Ovary (tissue), 9 donors: ENCODE data around the gene TIGD6. TPM values are rescaled to one million over a fixed set of nuclear protein-coding genes. Genes with fewer than 3 reads are reported as not detected.

Experiments
- DNase-seq, 5 donors: peaks; one replicate each; pipeline ENCODE4 v3.0.0-alpha.2; 2019 to 2020
- H3K27ac ChIP-seq, 2 donors: fragments of 200-600 bp; one replicate each; pipeline versions ENCODE4 v1.5.1 to v1.8.0; 2019 to 2022
- H3K27me3 ChIP-seq: fragments of 200-600 bp; one replicate; pipeline ENCODE4 v1.8.0; 2022
- H3K36me3 ChIP-seq: fragments of 200-600 bp; sonication (generic); one replicate; pipeline ENCODE4 v1.5.1; 2019
- H3K4me1 ChIP-seq: one replicate; pipeline ENCODE4 v1.8.1; 2013; ENCODE audit warnings: mild to moderate bottlenecking, moderate library complexity; ENCODE audit not compliant: insufficient read depth
- H3K4me3 ChIP-seq: fragments of 200-600 bp; sonication (generic); one replicate; pipeline ENCODE4 v1.5.1; 2017
- H3K9me3 ChIP-seq, 2 donors: fragments of 200-600 bp in 1 of 2; sonication (generic) in 1 of 2; one replicate each; pipeline versions ENCODE4 v1.5.1 to v1.8.1; 2013 to 2019; ENCODE audit warnings: mild to moderate bottlenecking in 1 of 2, moderate library complexity in 1 of 2
- EP300 ChIP-seq: sonication (generic); formaldehyde crosslinking; IDR thresholded peaks from one replicate; pipeline ENCODE4 v1.6.1; 2017; ENCODE audit warnings: antibody characterized with exemption
- POLR2A ChIP-seq: fragments of 450-650 bp; IDR thresholded peaks from one replicate; pipeline ENCODE4 v1.6.1; 2017; ENCODE audit warnings: antibody characterized with exemption, mild to moderate bottlenecking, moderate library complexity
- WGBS, 3 donors: extraction: QIAGEN DNeasy Blood & Tissue Kit in 1 of 3; methylation state at CpG; one replicate each; pipeline versions ENCODE4 v1.1.5 to v1.1.7; 2013 to 2017; 5-methylcytosine and 5-hydroxymethylcytosine counted together
- intact Hi-C, 4 donors: fragments of 100-400 bp; cut with DNase I; formaldehyde crosslinking; loops; one replicate each; pipeline versions ENCODE4 v1.11.0 to v1.15.1; 2022 to 2023
- polyA plus RNA-seq, 2 donors: library from polyadenylated mRNA; stranded (reverse); fragments of 200-250 nt in 1 of 2; fragments of 350-450 nt in 1 of 2; fragmentation: Illumina TruSeq in 1 of 2; extraction: RNeasy Lipid Tissue Mini Kit (QIAGEN cat#74804) in 1 of 2; gene quantifications; one replicate each; pipeline ENCODE4 v1.2.3, GENCODE V29; 2013 to 2014
- total RNA-seq, 7 donors: library from RNA; depleted of rRNA in 2 of 7; stranded (reverse); fragments of >200 nt in 2 of 7; fragmentation: NEBNext Ultra II Directional in 3 of 7; extraction: Animal tissue kit (Norgen Biotek cat#: 25700) in 3 of 7; gene quantifications; one replicate each; pipeline versions ENCODE4 v1.1.0 to v1.2.4, GENCODE V29; 2016 to 2023
- TF ChIP-seq, protein P1 (sequence below), 3 donors: fragments of 450-650 bp in 2 of 3; fragments of 200-600 bp in 1 of 3; IDR thresholded peaks; one replicate each; pipeline versions ENCODE4 v1.5.1 to v1.8.0; 2016 to 2022; ENCODE audit warnings: antibody characterized with exemption in 3 of 3, mild to moderate bottlenecking in 1 of 3
- donor health status: DM: no; HTN: no; CAD: no; lungs with moderate emphysema.
- donor health status: DM: no; HTN: no; CAD: no.
- donor health status: Bipolar disorder and iron deficiency.
- donor health status: DM: yes; HTN: yes; CAD: no.
- donor health status: DM: no; HTN: no; CAD: no.
- donor health status: DM: yes; HTN: yes; CAD: no.

TIGD6 gene
- total and polyA plus RNA-seq, 9 donors, result 2.0 to 7.6 (median 5.5) TPM

DNA sequence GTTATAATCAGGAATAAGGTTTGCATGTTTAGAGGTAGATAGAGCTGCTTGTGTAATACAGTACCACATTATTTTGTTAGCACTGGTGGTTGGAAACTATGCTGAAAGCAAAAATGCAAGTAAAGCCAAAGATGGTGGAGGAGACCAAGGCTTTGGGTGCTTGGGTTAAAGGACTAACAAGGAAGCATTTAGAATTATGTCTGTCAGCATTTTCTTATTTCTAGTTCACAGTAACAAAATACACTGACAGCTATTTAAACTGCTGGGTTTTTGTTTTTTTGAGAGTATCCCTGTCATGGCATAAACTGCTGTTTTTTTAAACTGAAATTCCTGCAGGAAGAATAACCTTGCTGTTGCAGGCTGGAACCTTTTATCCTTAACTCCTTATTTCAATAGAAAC lies 6.6 kb upstream of the TIGD6 start:
- no peak for DNase-seq
- no peaks in the 10 kb centered on the region for H3K9me3 ChIP-seq
- intact Hi-C loops, result loop anchor here in 1 of 4 donors (10.0 kb wide), 1 partner anchor 208 kb away; no protein-coding TSS in a partner anchor
- H3K27me3 ChIP-seq, result no peaks in the 10 kb centered on the region
- H3K36me3 ChIP-seq, result no peaks in the 10 kb centered on the region
- H3K4me3 ChIP-seq, result no peak overlapping the region
- no peak for TF ChIP-seq EP300
- TF ChIP-seq, protein P1, sequence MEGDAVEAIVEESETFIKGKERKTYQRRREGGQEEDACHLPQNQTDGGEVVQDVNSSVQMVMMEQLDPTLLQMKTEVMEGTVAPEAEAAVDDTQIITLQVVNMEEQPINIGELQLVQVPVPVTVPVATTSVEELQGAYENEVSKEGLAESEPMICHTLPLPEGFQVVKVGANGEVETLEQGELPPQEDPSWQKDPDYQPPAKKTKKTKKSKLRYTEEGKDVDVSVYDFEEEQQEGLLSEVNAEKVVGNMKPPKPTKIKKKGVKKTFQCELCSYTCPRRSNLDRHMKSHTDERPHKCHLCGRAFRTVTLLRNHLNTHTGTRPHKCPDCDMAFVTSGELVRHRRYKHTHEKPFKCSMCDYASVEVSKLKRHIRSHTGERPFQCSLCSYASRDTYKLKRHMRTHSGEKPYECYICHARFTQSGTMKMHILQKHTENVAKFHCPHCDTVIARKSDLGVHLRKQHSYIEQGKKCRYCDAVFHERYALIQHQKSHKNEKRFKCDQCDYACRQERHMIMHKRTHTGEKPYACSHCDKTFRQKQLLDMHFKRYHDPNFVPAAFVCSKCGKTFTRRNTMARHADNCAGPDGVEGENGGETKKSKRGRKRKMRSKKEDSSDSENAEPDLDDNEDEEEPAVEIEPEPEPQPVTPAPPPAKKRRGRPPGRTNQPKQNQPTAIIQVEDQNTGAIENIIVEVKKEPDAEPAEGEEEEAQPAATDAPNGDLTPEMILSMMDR (IDR thresholded peaks at IDR 0.05), result no peak
- TF ChIP-seq POLR2A, result no peak
- H3K4me1 ChIP-seq, result peaks cover 4% of the 10 kb centered on the region
- no peak overlapping the region for H3K27ac ChIP-seq

DNA sequence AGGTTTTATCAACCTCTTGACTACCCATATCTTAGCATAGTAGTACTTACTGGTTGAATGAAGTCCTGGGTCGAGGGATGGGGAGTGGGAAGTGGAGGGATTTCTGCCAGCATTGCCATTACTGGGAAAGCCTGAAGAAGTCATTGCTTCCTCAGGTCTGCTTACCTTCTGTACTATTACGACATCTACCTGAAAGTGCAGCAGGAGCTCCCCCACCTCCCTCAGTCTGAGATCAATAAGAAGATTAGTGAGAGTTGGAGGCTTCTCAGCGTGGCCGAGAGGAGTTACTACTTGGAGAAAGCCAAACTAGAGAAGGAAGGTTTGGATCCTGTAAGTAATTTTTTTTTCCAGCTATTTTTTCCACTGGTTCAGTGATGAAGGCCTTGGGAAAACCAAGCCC lies 5.9 kb upstream of the TIGD6 start:
- H3K36me3 ChIP-seq, result no peaks in the 10 kb centered on the region
- no peak overlapping the region for H3K27ac ChIP-seq
- TF ChIP-seq EP300 (no peak), POLR2A (no peak)
- TF ChIP-seq, protein P1 (IDR thresholded peaks at IDR 0.05), result no peak
- intact Hi-C loops, result loop anchor here in 1 of 4 donors (10.0 kb wide), 1 partner anchor 208 kb away; no protein-coding TSS in a partner anchor
- H3K9me3 ChIP-seq, result no peaks in the 10 kb centered on the region
- 81 to 91% (median 83%) methylated on average over 4 of the region's 4 CpGs for WGBS, 3 donors
- no peaks in the 10 kb centered on the region for H3K27me3 ChIP-seq
- peaks cover 4% of the 10 kb centered on the region for H3K4me1 ChIP-seq
- no peak overlapping the region for H3K4me3 ChIP-seq
- no peak for DNase-seq

DNA sequence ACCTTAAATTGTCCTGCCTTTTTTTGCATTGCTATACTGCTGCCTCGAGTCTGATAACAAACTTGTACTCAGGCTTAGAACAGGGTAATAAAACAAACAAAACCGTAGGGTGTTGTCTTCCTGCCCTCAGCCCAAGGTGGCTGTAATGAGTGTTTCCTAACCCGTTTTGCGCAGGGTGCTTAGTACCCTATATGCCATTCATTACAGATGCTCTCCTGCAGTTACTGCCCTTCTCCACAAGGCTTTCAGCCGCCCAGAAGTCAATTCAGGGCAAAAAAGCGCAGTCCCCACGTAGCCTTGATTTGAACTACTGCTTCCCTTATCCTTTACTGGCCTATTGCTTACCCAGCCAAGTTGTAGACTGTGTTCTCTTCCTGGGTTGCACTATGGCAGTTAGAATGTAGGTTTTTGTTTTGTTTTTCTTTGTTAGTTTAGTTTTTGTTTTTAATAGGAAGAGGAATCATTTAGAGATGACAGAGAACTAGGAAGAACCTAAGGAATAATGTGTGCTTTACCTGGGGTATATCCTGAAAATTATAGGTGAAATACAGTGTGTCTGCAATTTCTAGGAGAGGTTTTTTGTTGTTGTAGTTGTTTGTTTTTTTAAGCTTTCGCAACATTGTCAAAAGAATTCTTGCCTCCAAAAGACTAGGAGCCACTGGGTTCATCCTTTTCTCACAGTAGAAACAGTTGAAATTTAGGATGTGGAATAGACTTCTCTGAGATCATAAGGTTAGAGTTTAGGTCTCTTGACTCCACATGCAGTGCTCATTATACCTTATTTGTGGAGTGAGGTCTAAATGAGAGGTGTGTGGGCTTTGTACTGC lies 1.4 kb upstream of the TIGD6 start:
- TF ChIP-seq, protein P1 (IDR thresholded peaks at IDR 0.05), result no peak
- TF ChIP-seq POLR2A, result no peak
- no peak for TF ChIP-seq EP300
- DNase-seq, result no peak
- Histone ChIP-seq H3K27me3 (no peaks in the 10 kb centered on the region), H3K4me1 (peaks cover 4% of the 10 kb centered on the region), H3K4me3 (peak overlapping the region; percentile 99), H3K36me3 (no peaks in the 10 kb centered on the region), H3K27ac (peak overlapping the region in 1 of 2 donors; percentile 6), H3K9me3 (no peaks in the 10 kb centered on the region)
- 10 to 11% (median 11%) methylated on average over 8 of the region's 8 CpGs for WGBS, 3 donors
- intact Hi-C loops, result loop anchor here in 1 of 4 donors (10.0 kb wide), 1 partner anchor 213 kb away; no protein-coding TSS in a partner anchor

DNA sequence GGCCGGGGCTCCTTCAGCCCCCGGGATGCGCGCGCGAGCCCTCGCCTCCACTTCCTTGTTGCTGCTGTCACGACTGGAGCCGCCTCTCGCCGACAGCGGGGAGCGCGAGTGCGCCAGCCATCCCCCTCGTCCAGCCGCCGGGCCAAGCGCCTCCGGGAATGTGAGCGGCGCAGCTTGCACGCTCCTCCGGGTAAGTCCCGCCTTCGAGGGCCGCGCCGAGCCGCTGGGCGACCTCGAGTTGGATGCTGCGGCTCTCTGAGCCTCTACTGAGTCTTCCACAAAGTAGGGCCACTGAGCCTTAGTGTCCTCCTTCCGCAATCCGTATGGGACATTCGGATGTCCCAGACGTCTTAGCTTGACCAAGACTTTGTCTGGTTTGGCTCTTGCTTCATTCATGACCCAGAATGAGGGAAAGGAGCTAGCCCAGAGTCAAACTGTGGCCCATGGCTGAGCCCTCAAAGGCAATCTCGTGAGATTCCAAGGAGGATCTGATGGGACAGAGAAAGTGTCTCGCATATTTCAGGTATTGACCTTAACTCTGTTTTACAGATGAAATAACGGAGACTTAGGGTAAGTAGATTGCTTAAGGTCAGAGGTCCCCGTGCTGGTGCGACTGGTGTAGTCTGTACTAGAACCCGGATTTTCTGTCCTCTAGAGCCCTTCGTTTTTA lies 671 bp upstream of the TIGD6 start:
- Histone ChIP-seq H3K9me3 (no peaks in the 10 kb centered on the region), H3K27ac (peak overlapping the region; percentile 81 to 86), H3K36me3 (no peaks in the 10 kb centered on the region), H3K4me3 (peak overlapping the region; percentile 99), H3K4me1 (peaks cover 4% of the 10 kb centered on the region), H3K27me3 (no peaks in the 10 kb centered on the region)
- TF ChIP-seq EP300, result no peak
- no peak for TF ChIP-seq POLR2A
- DNase-seq, result peak in 3 of 5 donors; percentile 24 to 59 (median 47)
- intact Hi-C loops, result loop anchor here in 1 of 4 donors (10.0 kb wide), 1 partner anchor 214 kb away; no protein-coding TSS in a partner anchor
- 0 to 1% (median 0%) methylated on average over 44 of the region's 44 CpGs for WGBS, 3 donors
